Testis (tissue), 3 donors: ENCODE results near the gene LIM2. TPM values are rescaled to one million over a fixed set of nuclear protein-coding genes. Genes with fewer than 3 reads are reported as not detected.

Source experiments
- DNase-seq: peaks from one replicate; pipeline ENCODE4 v3.0.0-alpha.2; 2019
- H3K27ac ChIP-seq, 2 donors: fragments of 200-600 bp; sonication (generic); one replicate each; pipeline ENCODE4 v1.5.1; 2019
- H3K27me3 ChIP-seq: fragments of 200-600 bp; sonication (generic); one replicate; pipeline ENCODE4 v1.5.1; 2019
- H3K36me3 ChIP-seq: fragments of 200-600 bp; sonication (generic); one replicate; pipeline ENCODE4 v1.5.1; 2017; ENCODE audit warnings: low read depth; ENCODE audit errors: missing control alignments
- H3K4me1 ChIP-seq: fragments of 200-600 bp; sonication (generic); one replicate; pipeline ENCODE4 v1.5.1; 2019
- H3K4me3 ChIP-seq, 2 donors: fragments of 200-600 bp; sonication (generic); one replicate each; pipeline ENCODE4 v1.5.1; 2017 to 2019
- H3K9me3 ChIP-seq: fragments of 200-600 bp; sonication (generic); one replicate; pipeline ENCODE4 v1.5.1; 2017
- CTCF ChIP-seq, 3 experiments: fragments of 450-650 bp in 2 of 3; fragments of 200-600 bp in 1 of 3; sonication (generic) in 1 of 3; IDR thresholded peaks; one replicate each; pipeline ENCODE4 v1.5.1; 2016 to 2019; ENCODE audit warnings: antibody characterized with exemption in 3 of 3, mild to moderate bottlenecking in 2 of 3, moderate library complexity in 1 of 3
- POLR2A ChIP-seq: fragments of 450-650 bp; IDR thresholded peaks from one replicate; pipeline ENCODE4 v1.6.1; 2017; ENCODE audit warnings: antibody characterized with exemption, mild to moderate bottlenecking, moderate library complexity
- WGBS, 2 donors: methylation state at CpG; one replicate each; pipeline ENCODE4 v1.1.5; 2018; 5-methylcytosine and 5-hydroxymethylcytosine counted together
- intact Hi-C: fragments of 100-400 bp; cut with DNase I; formaldehyde crosslinking; loops from one replicate; pipeline ENCODE4 v1.15.1; 2023; ENCODE audit warnings: low total_unique reads
- polyA plus RNA-seq: library from polyadenylated mRNA; stranded (reverse); fragments of 350-450 nt; fragmentation: Illumina TruSeq; extraction: RNeasy Lipid Tissue Mini Kit (QIAGEN cat#74804); gene quantifications from one replicate; pipeline ENCODE4 v1.2.3, GENCODE V29; 2014; ENCODE audit warnings: low read depth, low replicate concordance; ENCODE audit not compliant: insufficient read depth
- total RNA-seq, 2 donors: library from RNA; depleted of rRNA; stranded (reverse); fragments of >200 nt; gene quantifications; one replicate each; pipeline ENCODE4 v1.2.3, GENCODE V29; 2016

The LIM2 gene
- total and polyA plus RNA-seq, 3 donors from 2014 or later = 0.31 to 0.91 TPM; not detected in 1

GRCh38 chr19:51375504-51376221, 12.1 kb downstream of the LIM2 start:
- intact Hi-C loops = no loop called here
- Histone ChIP-seq H3K4me1 (no peaks in the 10 kb centered on the region), H3K36me3 (no peaks in the 10 kb centered on the region), H3K4me3 (no peak overlapping the region), H3K27me3 (no peaks in the 10 kb centered on the region), H3K27ac (no peak overlapping the region), H3K9me3 (no peaks in the 10 kb centered on the region)
- WGBS, 2 donors = 71 to 76% methylated on average over 8 to 11 of the region's 11 CpGs
- DNase-seq = no peak
- TF ChIP-seq CTCF (IDR thresholded peaks at IDR 0.05) (no peak), POLR2A (no peak)

GRCh38 chr19:51372649-51373504, 14.9 kb downstream of the LIM2 start, which contains the start of gene NKG7:
NKG7 (minus strand) TSS chr19:51372654; CDS start chr19:51372535, 119 bp downstream.
- Histone ChIP-seq H3K27ac (no peak within 1 kb of the TSS), H3K27me3 (no peaks in the 10 kb centered on the region), H3K9me3 (no peaks in the 10 kb centered on the region), H3K4me1 (no peaks in the 10 kb centered on the region), H3K36me3 (no peaks in the 10 kb centered on the region), H3K4me3 (no peak within 1 kb of the TSS)
- 46 to 59% methylated on average over 7 to 9 of the region's 9 CpGs for WGBS, 2 donors
- DNase-seq = no peak
- no peak for TF ChIP-seq POLR2A
- TF ChIP-seq CTCF (IDR thresholded peaks at IDR 0.05) = no peak
- intact Hi-C loops = no loop called here

GRCh38 chr19:51372021-51372648, 15.6 kb downstream of the LIM2 start:
- Histone ChIP-seq H3K4me1 (no peaks in the 10 kb centered on the region), H3K27me3 (no peaks in the 10 kb centered on the region), H3K9me3 (no peaks in the 10 kb centered on the region), H3K27ac (no peak overlapping the region), H3K36me3 (no peaks in the 10 kb centered on the region), H3K4me3 (no peak overlapping the region)
- no peak for DNase-seq
- no peak for TF ChIP-seq POLR2A
- no peak for TF ChIP-seq CTCF (IDR thresholded peaks at IDR 0.05)
- 84 to 86% methylated on average over 12 to 18 of the region's 18 CpGs for WGBS, 2 donors
- intact Hi-C loops = no loop called here

GRCh38 chr19:51371186-51371690, 16.5 kb downstream of the LIM2 start:
- Histone ChIP-seq H3K9me3 (no peaks in the 10 kb centered on the region), H3K27me3 (no peaks in the 10 kb centered on the region), H3K27ac (no peak overlapping the region), H3K4me1 (no peaks in the 10 kb centered on the region), H3K4me3 (no peak overlapping the region), H3K36me3 (no peaks in the 10 kb centered on the region)
- WGBS, 2 donors = 75 to 77% methylated on average over 8 of the region's 8 CpGs
- no peak for DNase-seq
- intact Hi-C loops = no loop called here
- TF ChIP-seq CTCF (IDR thresholded peaks at IDR 0.05) = no peak
- TF ChIP-seq POLR2A = no peak
